GM12891 (cell line): ENCODE measurements around the gene RUVBL2.

Experiments used
- POLR2A ChIP-seq: IDR thresholded peaks from 2 replicates; pipeline ENCODE4 v1.6.1; 2011; ENCODE audit warnings: low read depth, low read length, control low read depth
- POLR2AphosphoS5 ChIP-seq: IDR thresholded peaks from 2 replicates; pipeline ENCODE4 v1.6.1; 2011; ENCODE audit warnings: low read depth, low read length, control low read depth
- TAF1 ChIP-seq: IDR thresholded peaks from 2 replicates; pipeline ENCODE4 v1.6.1; 2011; ENCODE audit warnings: low read depth, low read length, control low read depth

DNA sequence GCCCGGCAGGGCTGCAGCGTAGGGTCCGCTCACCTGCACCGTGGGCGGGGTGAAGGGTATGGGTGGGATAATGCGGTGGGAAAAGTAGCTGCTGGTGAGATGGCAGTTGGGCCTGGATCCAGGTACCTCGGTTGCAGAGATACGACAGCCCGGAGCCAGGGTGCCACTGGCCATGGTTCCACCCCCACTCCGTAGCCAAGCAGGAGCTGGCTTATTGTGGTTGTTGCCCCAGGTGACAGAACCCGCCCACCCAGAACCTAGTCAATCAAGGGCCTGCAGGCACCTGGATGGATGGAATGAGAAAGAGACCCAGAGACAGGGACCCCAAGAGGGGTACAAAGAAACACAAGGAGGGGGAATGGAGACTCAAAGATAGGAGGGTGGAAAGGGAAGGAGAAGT is 26.7 kb downstream of the RUVBL2 start:
- TF ChIP-seq POLR2A = no peak
- no peak for TF ChIP-seq TAF1
- TF ChIP-seq POLR2AphosphoS5 = no peak
